Dendritic cell treated with granulocyte-macrophage colony-stimulating factor and Interleukin-4, amounts not matched to agents 40 ng/mL and 50 ng/mL, for 4 days (primary cell): ENCODE measurements around the gene KIF6.

ENCODE experiments used
- H3K27ac Mint-ChIP-seq: one replicate; pipeline ENCODE4 v1.8.0; 2022; ENCODE audit warnings: mild to moderate bottlenecking, mixed read lengths
- H3K27me3 Mint-ChIP-seq: one replicate; pipeline ENCODE4 v1.8.0; 2022; ENCODE audit warnings: mild to moderate bottlenecking, mixed read lengths
- H3K36me3 Mint-ChIP-seq: one replicate; pipeline ENCODE4 v1.8.0; 2022; ENCODE audit warnings: low read depth, mixed read lengths
- H3K4me1 Mint-ChIP-seq: one replicate; pipeline ENCODE4 v1.8.0; 2022; ENCODE audit warnings: low read depth, mixed read lengths
- H3K4me3 Mint-ChIP-seq: one replicate; pipeline ENCODE4 v1.8.0; 2022; ENCODE audit warnings: mild to moderate bottlenecking, moderate library complexity, mixed read lengths
- H3K9me3 Mint-ChIP-seq: one replicate; pipeline ENCODE4 v1.8.0; 2022; ENCODE audit warnings: mixed read lengths
- intact Hi-C: fragments of 100-400 bp; cut with micrococcal nuclease; formaldehyde crosslinking; loops from one replicate; pipeline ENCODE4 v1.15.0; 2022

Gene KIF6

GRCh38 chr6:39452306-39453145, 272.7 kb downstream of the KIF6 start:
- Mint-ChIP-seq H3K9me3 (peaks cover 20% of the 10 kb centered on the region), H3K27ac (no peak overlapping the region), H3K4me3 (no peak overlapping the region), H3K4me1 (no peaks in the 10 kb centered on the region), H3K27me3 (peaks cover 2% of the 10 kb centered on the region), H3K36me3 (no peaks in the 10 kb centered on the region)
- intact Hi-C loops = no loop called here

GRCh38 chr6:39451831-39452230, 273.4 kb downstream of the KIF6 start:
- Mint-ChIP-seq H3K27me3 (peaks cover 2% of the 10 kb centered on the region), H3K27ac (no peak overlapping the region), H3K4me1 (no peaks in the 10 kb centered on the region), H3K36me3 (no peaks in the 10 kb centered on the region), H3K4me3 (no peak overlapping the region), H3K9me3 (peaks cover 20% of the 10 kb centered on the region)
- intact Hi-C loops = no loop called here

- Mint-ChIP-seq H3K36me3 (no peaks in the 10 kb centered on the region), H3K4me3 (no peak overlapping the region), H3K27me3 (peaks cover 4% of the 10 kb centered on the region), H3K27ac (no peak overlapping the region), H3K9me3 (peaks cover 7% of the 10 kb centered on the region), H3K4me1 (no peaks in the 10 kb centered on the region)
- intact Hi-C loops = no loop called here
These were observed 276.2 kb downstream of the KIF6 start for GRCh38 chr6:39449022-39449421.

- Mint-ChIP-seq H3K27me3 (peaks cover 4% of the 10 kb centered on the region), H3K4me1 (no peaks in the 10 kb centered on the region), H3K27ac (no peak overlapping the region), H3K9me3 (no peaks in the 10 kb centered on the region), H3K4me3 (no peak overlapping the region), H3K36me3 (no peaks in the 10 kb centered on the region)
- intact Hi-C loops = no loop called here
These were observed 278.3 kb downstream of the KIF6 start for GRCh38 chr6:39446909-39447308.

- H3K36me3 Mint-ChIP-seq = no peaks in the 10 kb centered on the region
- intact Hi-C loops = no loop called here
- H3K4me3 Mint-ChIP-seq = no peak overlapping the region
- H3K4me1 Mint-ChIP-seq = no peaks in the 10 kb centered on the region
- peaks cover 4% of the 10 kb centered on the region for H3K27me3 Mint-ChIP-seq
- no peaks in the 10 kb centered on the region for H3K9me3 Mint-ChIP-seq
- no peak overlapping the region for H3K27ac Mint-ChIP-seq
These were observed 279.5 kb downstream of the KIF6 start for GRCh38 chr6:39445667-39446066.

GRCh38 chr6:39444479-39445019, 280.7 kb downstream of the KIF6 start:
- intact Hi-C loops = no loop called here
- H3K9me3 Mint-ChIP-seq = no peaks in the 10 kb centered on the region
- no peak overlapping the region for H3K4me3 Mint-ChIP-seq
- H3K27me3 Mint-ChIP-seq = peaks cover 4% of the 10 kb centered on the region
- no peak overlapping the region for H3K27ac Mint-ChIP-seq
- no peaks in the 10 kb centered on the region for H3K4me1 Mint-ChIP-seq
- H3K36me3 Mint-ChIP-seq = no peaks in the 10 kb centered on the region

GRCh38 chr6:39441986-39442385, 283.2 kb downstream of the KIF6 start:
- Mint-ChIP-seq H3K9me3 (no peaks in the 10 kb centered on the region), H3K4me3 (no peak overlapping the region), H3K27ac (no peak overlapping the region), H3K36me3 (no peaks in the 10 kb centered on the region), H3K27me3 (peaks cover 2% of the 10 kb centered on the region), H3K4me1 (no peaks in the 10 kb centered on the region)
- intact Hi-C loops = no loop called here

GRCh38 chr6:39441301-39441700, 283.9 kb downstream of the KIF6 start:
- Mint-ChIP-seq H3K4me3 (no peak overlapping the region), H3K36me3 (no peaks in the 10 kb centered on the region), H3K9me3 (no peaks in the 10 kb centered on the region), H3K4me1 (no peaks in the 10 kb centered on the region), H3K27me3 (peaks cover 5% of the 10 kb centered on the region), H3K27ac (no peak overlapping the region)
- intact Hi-C loops = no loop called here

- no peaks in the 10 kb centered on the region for H3K4me1 Mint-ChIP-seq
- no peak overlapping the region for H3K4me3 Mint-ChIP-seq
- no peak overlapping the region for H3K27ac Mint-ChIP-seq
- H3K36me3 Mint-ChIP-seq = no peaks in the 10 kb centered on the region
- H3K27me3 Mint-ChIP-seq = peaks cover 3% of the 10 kb centered on the region
- no peaks in the 10 kb centered on the region for H3K9me3 Mint-ChIP-seq
- intact Hi-C loops = no loop called here
These were observed 285.2 kb downstream of the KIF6 start for GRCh38 chr6:39440039-39440426.

- Mint-ChIP-seq H3K27ac (no peak overlapping the region), H3K4me1 (no peaks in the 10 kb centered on the region), H3K27me3 (peaks cover 5% of the 10 kb centered on the region), H3K4me3 (no peak overlapping the region), H3K9me3 (no peaks in the 10 kb centered on the region), H3K36me3 (no peaks in the 10 kb centered on the region)
- intact Hi-C loops = no loop called here
These were observed 285.7 kb downstream of the KIF6 start for GRCh38 chr6:39439342-39440038.

- peaks cover 5% of the 10 kb centered on the region for H3K27me3 Mint-ChIP-seq
- H3K36me3 Mint-ChIP-seq = no peaks in the 10 kb centered on the region
- intact Hi-C loops = no loop called here
- no peaks in the 10 kb centered on the region for H3K9me3 Mint-ChIP-seq
- H3K27ac Mint-ChIP-seq = no peak overlapping the region
- no peak overlapping the region for H3K4me3 Mint-ChIP-seq
- H3K4me1 Mint-ChIP-seq = peaks cover 8% of the 10 kb centered on the region
These were observed 291.6 kb downstream of the KIF6 start for GRCh38 chr6:39433630-39434029.

- H3K9me3 Mint-ChIP-seq = no peaks in the 10 kb centered on the region
- H3K27ac Mint-ChIP-seq = no peak overlapping the region
- no peak overlapping the region for H3K4me3 Mint-ChIP-seq
- no peaks in the 10 kb centered on the region for H3K36me3 Mint-ChIP-seq
- H3K27me3 Mint-ChIP-seq = peaks cover 5% of the 10 kb centered on the region
- H3K4me1 Mint-ChIP-seq = peaks cover 11% of the 10 kb centered on the region
- intact Hi-C loops = no loop called here
These were observed 292.7 kb downstream of the KIF6 start for GRCh38 chr6:39432330-39433025.

- intact Hi-C loops = no loop called here
- Mint-ChIP-seq H3K27me3 (peaks cover 1% of the 10 kb centered on the region), H3K36me3 (no peaks in the 10 kb centered on the region), H3K9me3 (no peaks in the 10 kb centered on the region), H3K27ac (no peak overlapping the region), H3K4me1 (peaks cover 11% of the 10 kb centered on the region), H3K4me3 (no peak overlapping the region)
These were observed 294.2 kb downstream of the KIF6 start for GRCh38 chr6:39430871-39431523.
